Immature natural killer cell (primary cell): ENCODE results near the gene STX1A. TPM values are rescaled to one million over a fixed set of nuclear protein-coding genes. Genes with fewer than 3 reads are reported as not detected.

Experiments
- DNase-seq, 3 donors: peaks; one replicate each; pipeline ENCODE4 v3.0.0; 2022; ENCODE audit warnings: mixed read lengths in 1 of 3
- H3K27ac Mint-ChIP-seq, 6 donors: one replicate each; pipeline ENCODE4 v1.8.0; 2020; ENCODE audit warnings: mixed read lengths in 6 of 6, mild to moderate bottlenecking in 5 of 6, inconsistent platforms in 4 of 6, moderate library complexity in 3 of 6
- H3K27me3 Mint-ChIP-seq, 3 donors: one replicate each; pipeline ENCODE4 v1.8.0; 2020 to 2021; ENCODE audit warnings: low read depth in 3 of 3, mild to moderate bottlenecking in 3 of 3, mixed read lengths in 3 of 3, moderate library complexity in 3 of 3, inconsistent platforms in 1 of 3
- H3K36me3 Mint-ChIP-seq, 3 donors: one replicate each; pipeline ENCODE4 v1.8.0; 2020; ENCODE audit warnings: mixed read lengths in 3 of 3, inconsistent platforms in 2 of 3, mild to moderate bottlenecking in 2 of 3
- H3K4me1 Mint-ChIP-seq, 2 donors: one replicate each; pipeline ENCODE4 v1.8.0; 2020; ENCODE audit warnings: inconsistent platforms in 2 of 2, mild to moderate bottlenecking in 2 of 2, mixed read lengths in 2 of 2, moderate library complexity in 1 of 2
- H3K4me3 Mint-ChIP-seq, 5 donors: one replicate each; pipeline ENCODE4 v1.8.0; 2020; ENCODE audit warnings: mild to moderate bottlenecking in 5 of 5, mixed read lengths in 5 of 5, inconsistent platforms in 3 of 5, moderate library complexity in 3 of 5
- H3K9me3 Mint-ChIP-seq, 6 donors: one replicate each; pipeline ENCODE4 v1.8.0; 2020; ENCODE audit warnings: mild to moderate bottlenecking in 6 of 6, mixed read lengths in 6 of 6, inconsistent platforms in 4 of 6, moderate library complexity in 3 of 6
- polyA plus RNA-seq, 3 donors: library from polyadenylated mRNA; unstranded; fragments of 300-500 nt; fragmentation: Illumina TruSeq; gene quantifications; one replicate each; pipeline ENCODE4 v1.2.3, GENCODE V29; 2021

Gene STX1A
- polyA plus RNA-seq, 3 donors from 2014 or later, result 2.1 to 5.3 (median 4.0) TPM

DNA sequence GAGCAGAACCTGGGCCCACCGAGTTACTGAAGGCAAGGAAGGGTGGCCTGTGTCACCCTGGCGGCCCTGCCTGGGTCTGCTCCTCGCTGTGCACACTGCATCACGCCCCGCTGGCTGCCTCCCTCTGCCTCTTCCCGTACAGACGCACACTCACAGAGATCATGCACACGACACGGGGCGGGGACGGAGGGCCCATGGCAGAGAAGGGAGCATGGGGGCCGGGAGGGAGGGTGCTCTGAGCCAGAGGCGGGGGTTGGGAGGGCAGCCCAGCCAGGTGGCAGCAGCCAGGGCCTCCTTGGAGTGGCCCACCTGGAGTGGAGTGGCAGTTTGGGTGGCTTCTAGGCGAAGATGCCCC, 19.4 kb downstream of the STX1A start:
- DNase-seq, result no peak
- Mint-ChIP-seq H3K9me3 (no peaks in the 10 kb centered on the region), H3K36me3 (peaks cover 11 to 37% (median 13%) of the 10 kb centered on the region in 3 donors), H3K27me3 (peaks cover 0 to 6% (median 0%) of the 10 kb centered on the region in 3 donors), H3K4me1 (no peaks in the 10 kb centered on the region), H3K27ac (no peak overlapping the region), H3K4me3 (no peak overlapping the region)

GRCh38 chr7:73699370-73700068, 19.9 kb downstream of the STX1A start:
- H3K9me3 Mint-ChIP-seq, result no peaks in the 10 kb centered on the region
- H3K4me1 Mint-ChIP-seq, result no peaks in the 10 kb centered on the region
- H3K36me3 Mint-ChIP-seq, result peaks cover 14 to 41% (median 16%) of the 10 kb centered on the region in 3 donors
- DNase-seq, result no peak
- H3K27me3 Mint-ChIP-seq, result peaks cover 0 to 6% (median 0%) of the 10 kb centered on the region in 3 donors
- H3K27ac Mint-ChIP-seq, result no peak overlapping the region
- no peak overlapping the region for H3K4me3 Mint-ChIP-seq

DNA sequence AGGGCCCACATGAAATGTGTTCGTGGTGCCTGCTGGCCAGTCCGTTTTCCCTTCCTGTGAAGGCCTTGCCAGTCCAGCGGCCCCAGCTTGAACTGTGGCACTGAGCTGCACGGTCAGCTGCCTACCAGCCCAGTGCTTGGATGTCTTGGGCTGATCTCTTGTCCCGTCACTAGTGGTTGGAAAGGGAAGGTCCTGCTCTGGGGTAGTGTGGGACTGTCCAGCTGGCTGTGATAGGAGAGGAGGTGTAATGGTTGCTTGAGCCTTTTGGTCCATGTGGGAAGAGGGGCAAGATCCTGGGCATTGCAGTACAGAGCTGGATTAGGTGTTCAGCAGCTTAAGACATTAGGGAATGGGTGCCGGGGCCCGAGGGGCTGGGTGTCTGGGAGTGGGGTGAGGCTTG, 21.1 kb downstream of the STX1A start:
- Mint-ChIP-seq H3K4me1 (no peaks in the 10 kb centered on the region), H3K9me3 (no peaks in the 10 kb centered on the region), H3K27ac (peak overlapping the region in 1 of 6 donors; percentile 66), H3K4me3 (no peak overlapping the region), H3K27me3 (peaks cover 0 to 6% (median 2%) of the 10 kb centered on the region in 3 donors), H3K36me3 (peaks cover 18 to 45% (median 20%) of the 10 kb centered on the region in 3 donors)
- no peak for DNase-seq

DNA sequence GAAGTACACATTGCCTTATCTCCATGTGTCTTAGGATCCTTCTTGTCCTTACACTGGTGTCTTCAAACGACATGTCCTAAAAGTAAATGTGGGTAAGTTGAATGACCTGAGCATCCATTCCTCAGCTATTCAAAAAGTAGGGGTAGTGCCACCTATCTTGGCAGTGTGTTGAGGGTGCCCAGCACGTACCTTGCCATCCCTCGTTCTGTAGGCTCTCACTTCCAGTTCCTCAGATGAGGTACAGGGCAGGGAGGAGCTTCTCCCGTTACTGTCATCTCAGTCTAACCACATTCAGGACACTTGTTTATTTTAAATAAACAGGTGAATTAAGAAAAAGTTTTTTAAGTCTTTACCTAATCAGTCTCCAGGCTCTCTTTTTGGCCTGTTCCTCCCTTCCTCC, 23.1 kb downstream of the STX1A start:
- Mint-ChIP-seq H3K4me3 (no peak overlapping the region), H3K27me3 (peaks cover 0 to 4% (median 2%) of the 10 kb centered on the region in 3 donors), H3K36me3 (peaks cover 25 to 49% (median 26%) of the 10 kb centered on the region in 3 donors), H3K4me1 (peaks cover 0 to 3% of the 10 kb centered on the region in 2 donors), H3K9me3 (no peaks in the 10 kb centered on the region), H3K27ac (peak overlapping the region in 2 of 6 donors; percentile 9 to 23)
- DNase-seq, result no peak

GRCh38 chr7:73690646-73691045, 28.8 kb downstream of the STX1A start:
- no peak overlapping the region for H3K27ac Mint-ChIP-seq
- H3K4me3 Mint-ChIP-seq, result no peak overlapping the region
- peaks cover 34 to 52% (median 34%) of the 10 kb centered on the region in 3 donors for H3K36me3 Mint-ChIP-seq
- H3K9me3 Mint-ChIP-seq, result no peaks in the 10 kb centered on the region
- no peak for DNase-seq
- peaks cover 5% of the 10 kb centered on the region in 3 donors for H3K27me3 Mint-ChIP-seq
- H3K4me1 Mint-ChIP-seq, result peaks cover 13 to 19% of the 10 kb centered on the region in 2 donors

DNA sequence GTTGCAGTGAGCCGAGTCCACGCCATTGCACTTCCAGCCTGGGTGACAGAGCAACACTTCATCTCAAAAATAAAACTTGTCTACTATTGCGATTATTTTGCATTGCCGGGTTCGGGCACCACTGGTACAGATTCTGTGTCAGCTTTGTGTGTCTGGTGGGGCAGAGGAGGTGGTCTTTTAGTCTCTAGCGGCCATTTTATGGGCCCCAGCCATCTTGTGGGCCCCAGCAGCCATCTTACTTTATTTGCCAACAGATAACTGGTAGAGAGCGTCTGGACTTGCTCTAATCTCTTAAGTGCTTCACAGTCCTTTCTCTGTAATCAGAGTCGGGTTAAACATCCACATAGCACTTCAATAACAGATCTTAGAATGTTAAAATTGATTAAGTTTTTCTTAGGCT, 31.2 kb downstream of the STX1A start:
- peak overlapping the region in 1 of 6 donors; percentile 51 for H3K27ac Mint-ChIP-seq
- H3K27me3 Mint-ChIP-seq, result peaks cover 6 to 9% (median 8%) of the 10 kb centered on the region in 3 donors
- H3K36me3 Mint-ChIP-seq, result peaks cover 23 to 41% (median 24%) of the 10 kb centered on the region in 3 donors
- H3K4me3 Mint-ChIP-seq, result no peak overlapping the region
- no peaks in the 10 kb centered on the region for H3K9me3 Mint-ChIP-seq
- DNase-seq, result no peak
- H3K4me1 Mint-ChIP-seq, result peaks cover 19 to 20% of the 10 kb centered on the region in 2 donors

DNA sequence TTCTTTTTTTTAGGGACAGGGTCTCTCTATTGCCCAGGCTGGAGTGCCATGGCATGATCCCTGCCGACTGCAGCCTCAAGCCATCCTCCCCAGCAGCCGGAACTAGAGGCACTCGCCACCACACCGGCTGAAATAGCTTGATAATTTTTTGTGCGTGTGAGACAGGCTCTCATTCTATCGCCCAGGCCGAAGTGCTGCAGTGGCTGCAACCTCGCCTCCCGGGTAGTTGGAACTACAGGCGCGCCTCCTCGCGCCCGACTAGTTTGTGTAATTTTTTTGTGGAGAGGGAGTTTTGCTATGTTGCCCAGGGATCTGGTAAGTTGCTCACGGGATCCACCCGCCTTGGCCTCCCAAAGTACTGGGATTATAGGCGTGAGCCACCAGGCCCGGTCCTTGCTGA, 34.2 kb downstream of the STX1A start:
- no peak overlapping the region for H3K27ac Mint-ChIP-seq
- H3K4me1 Mint-ChIP-seq, result peaks cover 36 to 43% of the 10 kb centered on the region in 2 donors
- peak overlapping the region; percentile 53 to 91 (median 64) for H3K4me3 Mint-ChIP-seq
- peaks cover 11 to 21% (median 15%) of the 10 kb centered on the region in 3 donors for H3K36me3 Mint-ChIP-seq
- no peak for DNase-seq
- H3K9me3 Mint-ChIP-seq, result no peaks in the 10 kb centered on the region
- peaks cover 9 to 12% (median 9%) of the 10 kb centered on the region in 3 donors for H3K27me3 Mint-ChIP-seq

GRCh38 chr7:73683788-73684693, 35.4 kb downstream of the STX1A start:
- no peaks in the 10 kb centered on the region for H3K9me3 Mint-ChIP-seq
- H3K4me3 Mint-ChIP-seq, result peak overlapping the region; percentile 88 to 97 (median 95)
- DNase-seq, result no peak
- H3K27ac Mint-ChIP-seq, result peak overlapping the region; percentile 86 to 97 (median 92)
- H3K4me1 Mint-ChIP-seq, result peaks cover 34 to 46% of the 10 kb centered on the region in 2 donors
- peaks cover 8 to 11% (median 8%) of the 10 kb centered on the region in 3 donors for H3K27me3 Mint-ChIP-seq
- H3K36me3 Mint-ChIP-seq, result peaks cover 8 to 13% (median 11%) of the 10 kb centered on the region in 3 donors

DNA sequence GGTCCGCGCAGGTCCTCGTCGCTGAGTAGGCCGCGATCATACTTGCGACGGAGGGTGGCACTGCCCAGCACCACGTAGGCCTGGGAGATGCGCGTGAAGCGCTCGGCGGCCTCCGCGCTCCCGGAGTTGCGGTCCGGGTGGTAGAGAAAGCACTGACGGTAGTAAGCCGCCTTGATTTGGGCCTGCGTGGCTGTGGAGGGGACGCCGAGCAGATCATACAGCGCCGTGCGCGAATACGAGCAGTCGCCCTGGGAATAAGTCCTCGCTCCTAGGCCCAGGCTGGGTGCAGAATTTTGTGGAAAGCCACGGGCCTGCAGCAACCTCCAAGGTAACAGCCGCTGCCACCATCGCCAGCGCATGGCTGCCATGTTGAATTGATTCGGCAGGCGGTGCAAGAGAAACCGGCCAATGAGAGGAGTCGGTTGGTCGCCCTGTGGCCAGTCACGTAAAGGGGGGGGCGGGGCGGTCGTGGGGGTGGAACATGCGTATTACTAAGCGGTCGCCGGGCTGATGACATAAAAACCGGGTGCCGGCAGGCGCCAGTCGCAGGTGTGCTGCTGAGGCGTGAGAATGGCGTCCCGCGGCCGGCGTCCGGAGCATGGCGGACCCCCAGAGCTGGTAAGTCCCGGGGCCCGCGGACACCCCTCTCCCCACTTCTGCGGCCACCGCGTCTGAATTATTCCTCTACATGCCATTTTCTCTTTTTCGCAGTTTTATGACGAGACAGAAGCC, 36.2 kb downstream of the STX1A start, which contains the start of the genes BUD23 and DNAJC30:
BUD23 (plus strand) TSS at position 542 of the 732 bp plus-strand sequence; CDS start at position 571, 29 bp downstream.
DNAJC30 (minus strand) TSS at position 398 of the 732 bp plus-strand sequence; CDS start at position 368, 30 bp downstream.
- Mint-ChIP-seq H3K27me3 (peaks cover 8 to 12% (median 9%) of the 10 kb centered on the region in 3 donors), H3K27ac (peak within 1 kb of the TSS; percentile 86 to 97 (median 92)), H3K4me3 (peak within 1 kb of the TSS; percentile 88 to 97 (median 95)), H3K9me3 (no peaks in the 10 kb centered on the region), H3K4me1 (peaks cover 28 to 38% of the 10 kb centered on the region in 2 donors), H3K36me3 (peaks cover under 1 to 8% (median 5%) of the 10 kb centered on the region in 3 donors)
- DNase-seq, result peak; percentile 86 to 90 (median 89)

GRCh38 chr7:73682745-73683055, 36.8 kb downstream of the STX1A start:
- Mint-ChIP-seq H3K4me1 (peaks cover 28 to 37% of the 10 kb centered on the region in 2 donors), H3K4me3 (peak overlapping the region; percentile 88 to 97 (median 95)), H3K27me3 (peaks cover 8 to 12% (median 9%) of the 10 kb centered on the region in 3 donors), H3K36me3 (peaks cover 0 to 12% (median 4%) of the 10 kb centered on the region in 3 donors), H3K9me3 (no peaks in the 10 kb centered on the region), H3K27ac (peak overlapping the region; percentile 57 to 97 (median 92))
- DNase-seq, result no peak

- Mint-ChIP-seq H3K4me1 (peaks cover 27 to 29% of the 10 kb centered on the region in 2 donors), H3K27ac (peak overlapping the region in 3 of 6 donors; percentile 10 to 92 (median 69)), H3K36me3 (peaks cover 0 to 9% (median 4%) of the 10 kb centered on the region in 3 donors), H3K4me3 (peak overlapping the region; percentile 57 to 80 (median 69)), H3K9me3 (no peaks in the 10 kb centered on the region), H3K27me3 (peaks cover 8 to 12% (median 9%) of the 10 kb centered on the region in 3 donors)
- DNase-seq, result no peak
These were observed 38.4 kb downstream of the STX1A start for GRCh38 chr7:73681031-73681430.

- Mint-ChIP-seq H3K4me1 (peaks cover 26 to 27% of the 10 kb centered on the region in 2 donors), H3K27ac (no peak overlapping the region), H3K36me3 (peaks cover 0 to 7% (median 4%) of the 10 kb centered on the region in 3 donors)
These were observed 39.0 kb downstream of the STX1A start for GRCh38 chr7:73680501-73680900.

GRCh38 chr7:73679709-73680108, 39.8 kb downstream of the STX1A start:
- H3K27me3 Mint-ChIP-seq, result peaks cover 8 to 10% (median 9%) of the 10 kb centered on the region in 3 donors
- H3K27ac Mint-ChIP-seq, result no peak overlapping the region
- no peaks in the 10 kb centered on the region for H3K9me3 Mint-ChIP-seq
- peak overlapping the region in 1 of 5 donors; percentile 21 for H3K4me3 Mint-ChIP-seq
- DNase-seq, result no peak
- peaks cover 26 to 27% of the 10 kb centered on the region in 2 donors for H3K4me1 Mint-ChIP-seq
- H3K36me3 Mint-ChIP-seq, result peaks cover 0 to 7% (median 4%) of the 10 kb centered on the region in 3 donors

More at GRCh38 chr7:73680501-73680900, 39.0 kb downstream of the STX1A start:
- Mint-ChIP-seq H3K4me3 (peak overlapping the region in 2 of 5 donors; percentile 69 to 80), H3K9me3 (no peaks in the 10 kb centered on the region), H3K27me3 (peaks cover 8 to 10% (median 9%) of the 10 kb centered on the region in 3 donors)
- no peak for DNase-seq
